CD4-positive, alpha-beta T cell (primary cell): Measurements from ENCODE around the gene ADAM8. TPM values are rescaled to one million over a fixed set of nuclear protein-coding genes. Genes with fewer than 3 reads are reported as not detected.

Experiments
- ATAC-seq: fragments of 200-7000 bp; cut with Tn5 transposase; one replicate; pipeline ENCODE4 v1.10.0; 2022; ENCODE audit warnings: mild to moderate bottlenecking; ENCODE audit not compliant: poor library complexity
- CTCF ChIA-PET: fragments of 350-600 bp; sonication (Branson Sonifier 250); formaldehyde crosslinking; loops from one replicate; lab custom pipeline; 2021; ENCODE audit warnings: antibody characterized with exemption, inconsistent platforms; lab: Charles Lee
- POLR2A ChIA-PET: fragments of 350-600 bp; sonication (Branson Sonifier 250); formaldehyde crosslinking; loops from one replicate; lab custom pipeline; 2021; ENCODE audit warnings: antibody characterized with exemption, inconsistent platforms; lab: Charles Lee
- DNase-seq, 14 experiments: peaks; one replicate each; pipeline ENCODE4 v3.0.0-alpha.2; 2013 to 2020; ENCODE audit warnings: mixed read lengths in 2 of 14
- H3K27ac ChIP-seq, 2 donors: one replicate each; pipeline versions ENCODE4 v1.5.1 to v1.7.0; 2013; ENCODE audit warnings: low read length in 2 of 2, low read depth in 1 of 2, mild to moderate bottlenecking in 1 of 2
- H3K27me3 ChIP-seq, 2 experiments: 1 replicate in 1 of 2; 2 replicates in 1 of 2; pipeline versions ENCODE4 v1.6.1 to v1.7.0; 2013; ENCODE audit warnings: low read length in 2 of 2, control low read depth in 1 of 2, mild to moderate bottlenecking in 1 of 2, moderate library complexity in 1 of 2; ENCODE audit not compliant: insufficient read depth in 2 of 2, control insufficient read depth in 1 of 2
- H3K36me3 ChIP-seq: one replicate; pipeline ENCODE4 v1.6.1; 2013; ENCODE audit warnings: low read length, control low read depth; ENCODE audit not compliant: insufficient read depth
- H3K4me1 ChIP-seq: one replicate; pipeline ENCODE4 v1.6.1; 2013; ENCODE audit warnings: low read length, control low read depth; ENCODE audit not compliant: insufficient read depth
- H3K4me3 ChIP-seq: one replicate; pipeline ENCODE4 v1.5.1; 2013; ENCODE audit warnings: mild to moderate bottlenecking, low read length, moderate library complexity
- H3K9me3 ChIP-seq, 2 experiments: 1 replicate in 1 of 2; 2 replicates in 1 of 2; pipeline versions ENCODE4 v1.6.1 to v1.7.0; 2013; ENCODE audit warnings: low read length in 2 of 2, mild to moderate bottlenecking in 2 of 2, control low read depth in 1 of 2, moderate library complexity in 1 of 2; ENCODE audit not compliant: control insufficient read depth in 1 of 2, insufficient read depth in 1 of 2
- H3K27ac Mint-ChIP-seq: one replicate; pipeline ENCODE4 v1.8.0; 2020; ENCODE audit warnings: mixed read lengths
- H3K27me3 Mint-ChIP-seq: one replicate; pipeline ENCODE4 v1.8.0; 2021; ENCODE audit warnings: mixed read lengths
- H3K36me3 Mint-ChIP-seq: one replicate; pipeline ENCODE4 v1.8.0; 2021; ENCODE audit warnings: low read depth, mixed read lengths
- H3K4me1 Mint-ChIP-seq: one replicate; pipeline ENCODE4 v1.8.0; 2021; ENCODE audit warnings: low read depth, mixed read lengths
- H3K4me3 Mint-ChIP-seq: one replicate; pipeline ENCODE4 v1.8.0; 2020; ENCODE audit warnings: mild to moderate bottlenecking, mixed read lengths
- H3K9me3 Mint-ChIP-seq: one replicate; pipeline ENCODE4 v1.8.0; 2020; ENCODE audit warnings: mixed read lengths
- CTCF ChIP-seq: fragments of 200-600 bp; IDR thresholded peaks from one replicate; pipeline ENCODE4 v1.8.0; 2022; ENCODE audit warnings: antibody characterized with exemption, mild to moderate bottlenecking
- intact Hi-C, 2 experiments: fragments of 100-400 bp; cut with DNase I in 1 of 2; cut with micrococcal nuclease in 1 of 2; formaldehyde crosslinking; loops; one replicate each; pipeline versions ENCODE4 v1.15.1 to v1.9.0; 2023 to 2025; cut with DNase I, micrococcal nuclease
- total RNA-seq, 174 experiments: library from RNA in 2 of 174; stranded (reverse) in 2 of 174; gene quantifications; one replicate each; pipeline ENCODE4 v1.2.3 and lab custom pipeline; 2021 to 2026

ADAM8 gene
- total RNA-seq, 2 experiments from 2014 or later = 95.6 to 95.9 TPM

GRCh38 chr10:133249975-133250754, 26.5 kb downstream of the ADAM8 start:
- H3K27me3 ChIP-seq = no peaks in the 10 kb centered on the region
- H3K4me1 Mint-ChIP-seq = no peaks in the 10 kb centered on the region
- ChIA-PET CTCF (no interaction called here), POLR2A (no interaction called here)
- no peak overlapping the region for H3K4me3 Mint-ChIP-seq
- no peaks in the 10 kb centered on the region for H3K9me3 ChIP-seq
- no peaks in the 10 kb centered on the region for H3K9me3 Mint-ChIP-seq
- TF ChIP-seq CTCF = no peak
- H3K36me3 ChIP-seq = no peaks in the 10 kb centered on the region
- intact Hi-C loops = no loop called here
- H3K27ac Mint-ChIP-seq = no peak overlapping the region
- no peak overlapping the region for H3K27ac ChIP-seq
- H3K4me1 ChIP-seq = peaks cover 4% of the 10 kb centered on the region
- no peak for DNase-seq
- H3K36me3 Mint-ChIP-seq = no peaks in the 10 kb centered on the region
- no peak for ATAC-seq
- no peak overlapping the region for H3K4me3 ChIP-seq
- H3K27me3 Mint-ChIP-seq = no peaks in the 10 kb centered on the region

- Mint-ChIP-seq H3K27ac (no peak overlapping the region), H3K4me3 (no peak overlapping the region), H3K9me3 (no peaks in the 10 kb centered on the region), H3K4me1 (no peaks in the 10 kb centered on the region), H3K36me3 (no peaks in the 10 kb centered on the region), H3K27me3 (no peaks in the 10 kb centered on the region)
- H3K9me3 ChIP-seq = peaks cover 0 to 1% of the 10 kb centered on the region in 2 experiments
- peak in 1 of 14 experiments; percentile 26 for DNase-seq
- no peak for TF ChIP-seq CTCF
- peaks cover 0 to 3% of the 10 kb centered on the region in 2 experiments for H3K27me3 ChIP-seq
- intact Hi-C loops = no loop called here
- no peak for ATAC-seq
- CTCF ChIA-PET = no interaction called here
- peaks cover 4% of the 10 kb centered on the region for H3K4me1 ChIP-seq
- H3K4me3 ChIP-seq = no peak overlapping the region
- H3K36me3 ChIP-seq = no peaks in the 10 kb centered on the region
- H3K27ac ChIP-seq = no peak overlapping the region
- POLR2A ChIA-PET = no interaction called here
These were observed 27.4 kb downstream of the ADAM8 start for GRCh38 chr10:133249094-133249780.

GRCh38 chr10:133248334-133248715, 28.3 kb downstream of the ADAM8 start:
- Histone ChIP-seq H3K4me3 (no peak overlapping the region), H3K27ac (no peak overlapping the region), H3K4me1 (peaks cover 4% of the 10 kb centered on the region), H3K27me3 (peaks cover 0 to 6% of the 10 kb centered on the region in 2 experiments), H3K36me3 (no peaks in the 10 kb centered on the region), H3K9me3 (peaks cover 0 to 5% of the 10 kb centered on the region in 2 experiments)
- Mint-ChIP-seq H3K27ac (no peak overlapping the region), H3K36me3 (no peaks in the 10 kb centered on the region), H3K4me3 (no peak overlapping the region), H3K9me3 (no peaks in the 10 kb centered on the region), H3K4me1 (no peaks in the 10 kb centered on the region), H3K27me3 (peaks cover under 1% of the 10 kb centered on the region)
- intact Hi-C loops = no loop called here
- DNase-seq (no peak), ATAC-seq (no peak)
- no peak for TF ChIP-seq CTCF
- CTCF ChIA-PET = no interaction called here
- POLR2A ChIA-PET = no interaction called here
